PC-9 (cell line): ENCODE results near the gene KIF5C.
A peak's percentile ranks its signal among the peaks of the same experiment; 100 is the strongest.

Experiments used
- CTCF ChIP-seq: fragments of 200-600 bp; sonication (generic); conservative IDR thresholded peaks from 2 replicates; pipeline ENCODE4 v1.6.1; 2017; ENCODE audit warnings: mixed run types, antibody characterized with exemption, mild to moderate bottlenecking, moderate library complexity
- EZH2 ChIP-seq: fragments of 200-600 bp; sonication (generic); IDR thresholded peaks from 2 replicates; pipeline ENCODE4 v1.8.0; 2017; ENCODE audit warnings: antibody characterized with exemption, low read depth

- peak; percentile 61 for TF ChIP-seq CTCF
- no peak for TF ChIP-seq EZH2
Observed at GRCh38 chr2:148926291-148926961, 51.4 kb downstream of the KIF5C start.
